OCI-M1 (cell line): Measurements from ENCODE around the gene SUMF2.
A peak's percentile ranks its signal among the peaks of the same experiment; 100 is the strongest.
"Not testable (repeated sequence)": the region's sequence is repeated elsewhere in the genome, so short reads cannot be mapped to it uniquely, and the experiment has no call there.

Experiments
- DNase-seq: peaks from one replicate; lab custom pipeline; 2025; lab: John Stamatoyannopoulos, UW

The SUMF2 gene

DNA sequence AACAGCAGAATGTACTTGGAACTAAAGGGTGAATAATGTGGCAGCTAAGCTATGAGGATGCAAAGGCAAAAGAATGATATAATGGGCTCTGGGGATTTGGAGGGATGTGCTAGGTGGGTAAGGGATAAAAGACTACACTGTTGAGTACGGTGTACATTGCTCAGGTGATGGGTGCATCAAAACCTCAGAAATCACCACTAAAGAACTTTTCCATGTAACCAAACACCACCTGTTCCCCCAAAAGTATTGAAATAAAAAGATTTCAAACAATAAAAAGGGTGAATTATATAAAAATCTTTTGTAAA, 43.8 kb downstream of the SUMF2 start:
- DNase-seq, result no peak

DNA sequence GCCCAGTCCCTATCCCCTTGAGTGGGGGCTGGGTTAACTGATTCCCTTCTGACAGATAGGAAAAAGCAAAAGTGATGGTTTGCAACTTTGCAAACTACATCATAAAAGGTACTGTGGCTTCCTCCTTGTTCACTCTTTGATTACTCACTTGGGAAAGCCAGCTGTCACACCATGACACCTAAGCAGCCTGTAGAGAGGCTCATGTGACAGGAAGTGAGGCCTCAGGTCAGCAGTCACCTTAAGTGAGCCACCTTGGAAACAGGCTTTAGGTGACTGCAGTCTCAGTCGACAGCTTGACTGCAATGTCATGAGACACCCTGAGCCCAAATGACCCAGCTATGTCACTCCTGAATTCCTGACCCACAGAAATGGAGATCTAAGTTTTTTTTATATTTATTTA, 46.5 kb downstream of the SUMF2 start:
- DNase-seq, result no peak

DNA sequence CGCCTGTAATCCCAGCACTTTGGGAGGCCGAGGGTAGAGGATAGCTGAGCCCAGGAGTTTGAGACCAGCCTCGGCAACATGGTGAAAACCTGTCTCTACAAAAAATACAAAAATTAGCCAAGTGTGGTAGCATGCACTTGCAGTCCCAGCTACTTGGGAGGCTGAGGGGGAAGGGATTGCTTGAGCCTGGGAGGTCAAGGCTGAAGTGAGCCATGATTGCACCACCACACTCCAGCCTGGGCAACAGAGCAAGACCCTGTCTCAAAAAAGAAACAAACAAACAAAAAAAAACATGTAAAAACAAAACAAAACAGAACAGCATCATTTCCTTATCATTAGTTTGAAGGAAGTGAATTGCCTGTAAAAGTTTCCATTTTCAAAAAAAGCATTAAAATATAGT, 48.2 kb downstream of the SUMF2 start:
- DNase-seq, result not testable (repeated sequence)

DNA sequence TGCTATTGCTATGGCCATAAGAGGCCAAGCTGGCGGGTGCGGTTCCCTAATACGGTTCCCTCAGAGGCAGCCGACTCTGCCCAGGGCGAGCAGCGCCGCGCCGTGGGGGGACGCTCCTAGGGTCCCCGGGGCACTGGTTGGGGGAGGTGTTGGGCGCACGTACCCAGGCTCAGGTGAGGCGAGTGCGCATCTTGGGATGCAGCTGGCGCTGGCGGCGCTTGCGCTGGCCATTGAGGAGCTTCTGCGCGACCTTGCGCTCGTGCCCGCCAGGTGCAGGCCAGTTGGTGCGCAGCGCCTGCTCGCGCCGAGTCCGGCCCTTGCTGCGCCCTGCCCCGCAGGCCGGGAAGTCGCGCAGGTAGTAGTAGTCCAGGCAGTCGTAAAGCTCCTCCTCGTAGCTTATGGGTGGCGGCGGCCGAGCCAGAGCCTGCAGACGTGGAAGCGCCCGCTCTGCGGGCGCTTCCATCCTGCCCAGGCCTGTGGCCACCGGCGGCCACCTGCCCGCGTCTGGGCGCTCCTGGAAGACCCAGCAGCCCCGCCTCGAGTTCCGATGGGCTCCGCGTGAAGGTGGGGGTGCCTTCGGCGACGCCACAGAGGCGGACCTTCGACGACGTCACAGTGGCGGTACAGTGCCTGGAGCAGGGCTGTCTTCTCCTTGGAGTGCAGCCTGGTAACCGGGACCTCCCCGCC, 51.9 kb downstream of the SUMF2 start, which contains the start of gene NUPR2:
Gene NUPR2 (minus strand): TSS at position 566 of the 687 bp plus-strand sequence. CDS start 103 bp downstream, at position 463.
- no peak for DNase-seq

DNA sequence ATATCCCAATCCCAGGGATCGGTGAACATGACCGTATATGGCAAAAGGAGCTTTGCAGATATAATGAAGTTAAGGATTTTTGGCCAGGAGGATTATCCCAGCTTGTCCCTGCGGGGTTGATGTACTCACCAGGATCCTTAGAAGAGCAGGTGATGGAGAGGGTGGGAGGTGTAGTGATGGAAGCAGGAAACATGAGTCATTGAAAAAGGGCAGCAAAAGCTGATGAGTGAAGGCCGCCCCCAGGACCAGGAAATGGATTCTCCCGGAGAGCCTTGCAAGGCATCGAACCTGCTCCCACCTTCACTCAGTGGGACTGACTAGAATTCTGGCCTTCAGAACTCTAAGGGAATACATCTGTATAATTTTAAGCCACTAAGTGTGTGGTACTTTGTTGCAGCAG, 57.4 kb downstream of the SUMF2 start:
- no peak for DNase-seq

DNA sequence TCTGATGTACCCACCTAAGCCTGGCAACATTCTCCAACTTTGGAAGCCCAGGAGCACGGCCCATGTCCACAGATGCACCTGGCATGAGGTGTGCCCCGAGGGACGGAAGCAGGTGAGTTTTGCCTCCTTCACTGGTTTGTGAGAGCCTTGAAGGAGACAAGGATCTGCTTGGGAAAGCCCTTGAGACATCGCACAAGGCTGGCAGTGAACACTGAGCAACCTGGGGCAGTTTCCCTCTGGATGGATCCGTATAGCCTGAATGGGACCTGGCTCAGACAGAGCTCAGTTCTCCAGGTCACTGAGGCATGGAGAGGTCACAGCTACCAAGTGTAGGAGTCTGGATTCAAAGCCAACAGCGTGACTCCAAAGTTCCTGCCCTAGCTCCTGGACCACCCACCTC, 60.9 kb downstream of the SUMF2 start:
- DNase-seq, result no peak

DNA sequence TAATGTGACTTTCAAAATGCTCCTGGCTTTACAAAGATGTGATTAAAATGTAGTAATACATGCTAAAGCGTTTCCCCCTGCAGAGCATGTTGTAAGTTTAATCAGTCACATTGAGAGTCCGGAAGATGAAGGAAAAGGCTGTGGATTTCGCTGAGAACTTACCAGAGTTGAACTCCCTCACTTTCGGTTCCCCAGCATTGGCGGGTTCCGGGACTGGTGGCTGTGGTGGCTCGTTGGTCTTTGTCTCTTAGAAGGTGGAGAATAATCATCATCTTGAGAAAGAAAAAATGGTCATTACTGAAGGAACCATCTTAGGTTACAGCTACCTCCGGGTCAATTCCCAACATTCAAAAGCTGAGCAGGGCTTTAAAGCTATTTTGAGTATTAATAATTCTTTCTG, 61.7 kb downstream of the SUMF2 start:
- DNase-seq, result peak; percentile 4

DNA sequence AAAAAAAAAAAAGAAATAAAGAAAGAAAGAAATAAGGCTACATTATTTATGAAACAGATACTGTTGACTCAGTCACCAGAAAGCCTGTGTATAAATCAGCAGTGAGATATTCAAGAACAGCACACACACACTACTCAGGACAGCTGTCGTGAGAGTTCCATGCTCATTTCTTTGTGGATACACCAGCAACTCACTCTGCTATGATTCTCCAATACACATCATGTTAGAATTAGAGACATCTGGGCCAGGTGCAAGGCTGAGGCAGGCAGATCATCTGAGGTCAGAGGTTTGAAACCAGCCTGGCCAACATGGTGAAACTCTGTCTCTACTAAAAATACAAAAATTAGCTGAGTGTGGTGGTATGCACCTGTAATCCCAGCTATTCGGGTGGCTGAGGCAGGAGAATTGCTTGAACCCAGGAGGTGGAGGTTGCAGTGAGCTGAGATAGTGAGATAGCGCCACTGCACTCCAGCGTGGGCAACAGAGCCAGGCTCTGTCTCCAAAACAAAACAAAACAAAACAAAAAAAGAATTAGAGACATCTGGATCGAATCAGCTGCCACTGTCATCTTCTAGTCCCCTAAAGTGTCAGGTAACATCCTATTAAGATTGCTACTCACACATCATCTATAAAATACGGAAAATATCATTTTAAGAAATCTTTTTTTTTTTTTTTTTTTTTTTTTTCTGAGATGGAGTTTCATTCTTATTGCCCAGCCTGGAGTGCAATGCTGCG, 63.3 kb downstream of the SUMF2 start:
- no peak for DNase-seq
